ENCODE measurements around the gene AIM2. TPM values are rescaled to one million over a fixed set of nuclear protein-coding genes. Genes with fewer than 3 reads are reported as not detected.
"Not testable (repeated sequence)": the region's sequence is repeated elsewhere in the genome, so short reads cannot be mapped to it uniquely, and the experiment has no call there.

The AIM2 gene
- total and polyA plus RNA-seq, 4 donors, result 1.5 to 4.3 (median 3.1) TPM

DNA sequence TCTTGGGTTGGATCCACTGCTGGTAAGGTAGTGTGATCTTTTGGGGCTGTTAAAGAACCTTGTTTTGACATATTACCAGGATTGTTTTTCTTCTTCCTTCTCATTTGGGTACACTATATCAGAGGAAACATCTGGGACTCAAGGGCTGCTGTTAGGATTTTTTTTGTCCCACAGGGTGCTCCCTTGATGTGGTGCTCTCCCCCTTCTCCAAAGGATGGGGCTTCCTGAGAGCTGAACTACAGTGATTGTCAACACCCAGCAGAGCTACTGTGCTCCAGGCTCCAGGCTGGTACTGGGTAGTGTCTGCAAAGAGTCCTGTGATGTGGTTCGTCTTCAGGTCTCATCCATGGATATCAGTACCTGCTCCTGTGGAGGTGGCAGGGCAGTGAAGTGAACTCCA, 46.3 kb downstream of the AIM2 start:
- DNase-seq (ENCODE audit: low read depth in 4 of 6, low spot score in 6 of 6), result no peak
- Histone ChIP-seq H3K4me1 (ENCODE audit: control insufficient read depth, insufficient read depth, low read length) (no peaks in the 10 kb centered on the region), H3K9me3 (ENCODE audit: control insufficient read depth, insufficient read depth, low read length) (peaks cover 3% of the 10 kb centered on the region), H3K27me3 (ENCODE audit: control insufficient read depth, insufficient read depth, low read length) (no peaks in the 10 kb centered on the region), H3K4me3 (ENCODE audit: low read depth, low read length) (no peak overlapping the region), H3K27ac (ENCODE audit: low read depth, low read length) (no peak overlapping the region), H3K36me3 (ENCODE audit: control insufficient read depth, insufficient read depth, low read length) (no peaks in the 10 kb centered on the region)
- WGBS (ENCODE audit: insufficient coverage), result 71% methylated on average over 1 of the region's 1 CpG

DNA sequence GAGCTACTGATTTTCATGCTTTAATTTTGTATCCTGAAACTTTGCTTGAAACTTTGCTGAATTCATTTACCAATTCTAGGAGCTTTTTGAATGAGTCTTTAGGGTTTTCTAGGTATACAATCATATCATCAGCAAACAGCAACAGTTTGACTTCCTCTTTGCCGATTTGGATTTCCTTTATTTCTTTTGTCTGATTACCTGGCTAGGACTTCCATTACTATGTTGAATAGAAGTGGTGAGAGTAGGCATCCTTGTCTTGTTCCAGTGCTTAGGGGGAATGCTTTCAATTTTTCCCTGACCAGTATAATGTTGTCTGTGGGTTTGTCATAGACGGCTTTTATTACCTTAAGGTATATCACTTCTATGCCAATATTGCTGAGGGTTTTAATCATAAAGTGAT, 49.7 kb downstream of the AIM2 start:
- H3K4me3 ChIP-seq (ENCODE audit: low read depth, low read length); DNase-seq (ENCODE audit: low read depth in 4 of 6, low spot score in 6 of 6); H3K36me3 ChIP-seq (ENCODE audit: control insufficient read depth, insufficient read depth, low read length); H3K9me3 ChIP-seq (ENCODE audit: control insufficient read depth, insufficient read depth, low read length); H3K27ac ChIP-seq (ENCODE audit: low read depth, low read length); H3K4me1 ChIP-seq (ENCODE audit: control insufficient read depth, insufficient read depth, low read length); H3K27me3 ChIP-seq (ENCODE audit: control insufficient read depth, insufficient read depth, low read length): not testable (repeated sequence)
- no CpG with 5 or more reads among the region's 2 CpGs for WGBS (ENCODE audit: insufficient coverage)

GRCh38 chr1:159025043-159025442, 51.5 kb downstream of the AIM2 start:
- Histone ChIP-seq H3K27me3 (ENCODE audit: control insufficient read depth, insufficient read depth, low read length) (no peaks in the 10 kb centered on the region), H3K27ac (ENCODE audit: low read depth, low read length) (no peak overlapping the region), H3K4me3 (ENCODE audit: low read depth, low read length) (no peak overlapping the region), H3K36me3 (ENCODE audit: control insufficient read depth, insufficient read depth, low read length) (no peaks in the 10 kb centered on the region), H3K9me3 (ENCODE audit: control insufficient read depth, insufficient read depth, low read length) (peaks cover 2% of the 10 kb centered on the region), H3K4me1 (ENCODE audit: control insufficient read depth, insufficient read depth, low read length) (no peaks in the 10 kb centered on the region)
- 93% methylated on average over 4 of the region's 7 CpGs for WGBS (ENCODE audit: insufficient coverage)
- DNase-seq (ENCODE audit: low read depth in 4 of 6, low spot score in 6 of 6), result no peak

GRCh38 chr1:159023723-159024122, 52.8 kb downstream of the AIM2 start:
- Histone ChIP-seq H3K4me1 (ENCODE audit: control insufficient read depth, insufficient read depth, low read length) (no peaks in the 10 kb centered on the region), H3K27me3 (ENCODE audit: control insufficient read depth, insufficient read depth, low read length) (no peaks in the 10 kb centered on the region), H3K9me3 (ENCODE audit: control insufficient read depth, insufficient read depth, low read length) (no peaks in the 10 kb centered on the region), H3K36me3 (ENCODE audit: control insufficient read depth, insufficient read depth, low read length) (no peaks in the 10 kb centered on the region), H3K4me3 (ENCODE audit: low read depth, low read length) (no peak overlapping the region), H3K27ac (ENCODE audit: low read depth, low read length) (no peak overlapping the region)
- 95% methylated on average over 5 of the region's 10 CpGs for WGBS (ENCODE audit: insufficient coverage)
- DNase-seq (ENCODE audit: low read depth in 4 of 6, low spot score in 6 of 6), result no peak

- 100% methylated on average over 2 of the region's 4 CpGs for WGBS (ENCODE audit: insufficient coverage)
- Histone ChIP-seq H3K27ac (ENCODE audit: low read depth, low read length) (no peak overlapping the region), H3K9me3 (ENCODE audit: control insufficient read depth, insufficient read depth, low read length) (no peaks in the 10 kb centered on the region), H3K4me1 (ENCODE audit: control insufficient read depth, insufficient read depth, low read length) (no peaks in the 10 kb centered on the region), H3K36me3 (ENCODE audit: control insufficient read depth, insufficient read depth, low read length) (no peaks in the 10 kb centered on the region), H3K4me3 (ENCODE audit: low read depth, low read length) (no peak overlapping the region), H3K27me3 (ENCODE audit: control insufficient read depth, insufficient read depth, low read length) (no peaks in the 10 kb centered on the region)
- peak in 1 of 6 donors; percentile 25 for DNase-seq (ENCODE audit: low read depth in 4 of 6, low spot score in 6 of 6)
Observed at GRCh38 chr1:159015440-159015909, 61.1 kb downstream of the AIM2 start.

DNA sequence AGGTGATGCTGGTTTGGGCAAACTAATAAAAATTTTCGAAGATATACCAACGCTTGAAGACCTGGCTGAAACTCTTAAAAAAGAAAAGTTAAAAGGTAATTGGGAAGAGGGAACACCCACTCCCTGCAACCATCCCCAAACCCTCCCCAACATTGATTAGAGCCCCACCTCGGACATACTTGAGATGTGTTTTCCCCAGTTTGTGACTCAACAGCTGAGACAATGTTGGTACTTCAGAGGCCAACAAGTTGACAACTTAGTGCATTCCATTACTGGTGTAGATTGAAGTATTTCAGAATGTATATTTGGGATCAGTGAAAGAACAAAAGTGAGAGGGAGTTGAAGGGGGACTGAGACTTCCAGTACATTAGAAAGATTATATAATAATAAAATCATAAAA, 61.7 kb downstream of the AIM2 start:
- no peak overlapping the region for H3K27ac ChIP-seq (ENCODE audit: low read depth, low read length)
- no peaks in the 10 kb centered on the region for H3K9me3 ChIP-seq (ENCODE audit: control insufficient read depth, insufficient read depth, low read length)
- no peak for DNase-seq (ENCODE audit: low read depth in 4 of 6, low spot score in 6 of 6)
- no peak overlapping the region for H3K4me3 ChIP-seq (ENCODE audit: low read depth, low read length)
- no peaks in the 10 kb centered on the region for H3K27me3 ChIP-seq (ENCODE audit: control insufficient read depth, insufficient read depth, low read length)
- H3K4me1 ChIP-seq (ENCODE audit: control insufficient read depth, insufficient read depth, low read length), result no peaks in the 10 kb centered on the region
- WGBS (ENCODE audit: insufficient coverage), result no CpG with 5 or more reads among the region's 3 CpGs
- H3K36me3 ChIP-seq (ENCODE audit: control insufficient read depth, insufficient read depth, low read length), result no peaks in the 10 kb centered on the region

GRCh38 chr1:159014003-159014571, 62.5 kb downstream of the AIM2 start:
- Histone ChIP-seq H3K27me3 (ENCODE audit: control insufficient read depth, insufficient read depth, low read length) (no peaks in the 10 kb centered on the region), H3K9me3 (ENCODE audit: control insufficient read depth, insufficient read depth, low read length) (no peaks in the 10 kb centered on the region), H3K4me3 (ENCODE audit: low read depth, low read length) (no peak overlapping the region), H3K27ac (ENCODE audit: low read depth, low read length) (no peak overlapping the region), H3K36me3 (ENCODE audit: control insufficient read depth, insufficient read depth, low read length) (no peaks in the 10 kb centered on the region), H3K4me1 (ENCODE audit: control insufficient read depth, insufficient read depth, low read length) (no peaks in the 10 kb centered on the region)
- WGBS (ENCODE audit: insufficient coverage), result 100% methylated on average over 2 of the region's 3 CpGs
- no peak for DNase-seq (ENCODE audit: low read depth in 4 of 6, low spot score in 6 of 6)

GRCh38 chr1:159012495-159012894, 64.1 kb downstream of the AIM2 start:
- no peak overlapping the region for H3K4me3 ChIP-seq (ENCODE audit: low read depth, low read length)
- H3K27ac ChIP-seq (ENCODE audit: low read depth, low read length), result no peak overlapping the region
- H3K9me3 ChIP-seq (ENCODE audit: control insufficient read depth, insufficient read depth, low read length), result no peaks in the 10 kb centered on the region
- no peak for DNase-seq (ENCODE audit: low read depth in 4 of 6, low spot score in 6 of 6)
- no peaks in the 10 kb centered on the region for H3K4me1 ChIP-seq (ENCODE audit: control insufficient read depth, insufficient read depth, low read length)
- H3K27me3 ChIP-seq (ENCODE audit: control insufficient read depth, insufficient read depth, low read length), result no peaks in the 10 kb centered on the region
- H3K36me3 ChIP-seq (ENCODE audit: control insufficient read depth, insufficient read depth, low read length), result no peaks in the 10 kb centered on the region
- 40% methylated on average over 1 of the region's 6 CpGs for WGBS (ENCODE audit: insufficient coverage)

Other genes with a start within 250 kb of the AIM2 start
- 10 to 100 TPM in 1 of 2 donors, 1 to 10 TPM in 1; 4.4 to 38.1 TPM for gene MNDA, start 245.4 kb downstream of the AIM2 start, total RNA-seq
- 1 to 10 TPM; 3.3 to 5.0 TPM for gene MNDA, start 245.4 kb downstream of the AIM2 start, polyA plus RNA-seq (ENCODE audit: insufficient read length in 2 of 2)
- gene PYHIN1, start 145.2 kb downstream of the AIM2 start, total RNA-seq, result under 1 TPM in 1 of 2 donors, not detected in 1; 0.30 TPM
- not detected for gene PYHIN1, start 145.2 kb downstream of the AIM2 start, polyA plus RNA-seq (ENCODE audit: insufficient read length in 2 of 2)
- gene IFI16, start 66.9 kb downstream of the AIM2 start, total RNA-seq, result 10 to 100 TPM; 23.9 to 29.5 TPM
- 10 to 100 TPM; 32.5 to 34.7 TPM for gene IFI16, start 66.9 kb downstream of the AIM2 start, polyA plus RNA-seq (ENCODE audit: insufficient read length in 2 of 2)
- gene CADM3, start 94.8 kb upstream of the AIM2 start, total RNA-seq, result 100 to 1,000 TPM in 1 of 2 donors, 10 to 100 TPM in 1; 46.4 to 120 TPM
- gene CADM3, start 94.8 kb upstream of the AIM2 start, polyA plus RNA-seq (ENCODE audit: insufficient read length in 2 of 2), result 100 to 1,000 TPM; 243 to 263 TPM
- 1 to 10 TPM; 3.5 to 6.1 TPM for gene ACKR1, start 128.1 kb upstream of the AIM2 start, total RNA-seq
- gene ACKR1, start 128.1 kb upstream of the AIM2 start, polyA plus RNA-seq (ENCODE audit: insufficient read length in 2 of 2), result 10 to 100 TPM; 21.6 to 26.8 TPM
- gene FCER1A, start 225.6 kb upstream of the AIM2 start, total RNA-seq, result under 1 TPM; 0.28 to 0.59 TPM
- under 1 TPM in 1 of 2 donors, not detected in 1; 0.33 TPM for gene FCER1A, start 225.6 kb upstream of the AIM2 start, polyA plus RNA-seq (ENCODE audit: insufficient read length in 2 of 2)

Measured in spinal cord (tissue), 10 donors.